Right ventricle myocardium inferior (tissue), 1 donor: ENCODE results near the gene KLC1. TPM values are rescaled to one million over a fixed set of nuclear protein-coding genes. Genes with fewer than 3 reads are reported as not detected.
"Not testable (repeated sequence)": the region's sequence is repeated elsewhere in the genome, so short reads cannot be mapped to it uniquely, and the experiment has no call there.

Source experiments
- ATAC-seq: fragments of 200-7000 bp; cut with Tn5 transposase; one replicate; pipeline ENCODE4 v1.9.1; 2020; ENCODE audit warnings: mild to moderate bottlenecking, moderate library complexity
- DNase-seq: peaks from one replicate; pipeline ENCODE4 v3.0.0; 2021; ENCODE audit errors: missing footprints
- intact Hi-C: fragments of 100-400 bp; cut with DNase I; formaldehyde crosslinking; loops from one replicate; pipeline ENCODE4 v1.11.0; 2022
- total RNA-seq: library from RNA; stranded (reverse); fragmentation: NEBNext Ultra II Directional; extraction: Animal tissue kit (Norgen Biotek cat#: 25700); gene quantifications from one replicate; pipeline ENCODE4 v1.2.1, GENCODE V29; 2021
- donor health status: DM: no; HTN: yes; CAD: no; lungs with severe emphysema.

Gene KLC1
- total RNA-seq, 1 donor from 2014 or later, result 151 TPM

DNA sequence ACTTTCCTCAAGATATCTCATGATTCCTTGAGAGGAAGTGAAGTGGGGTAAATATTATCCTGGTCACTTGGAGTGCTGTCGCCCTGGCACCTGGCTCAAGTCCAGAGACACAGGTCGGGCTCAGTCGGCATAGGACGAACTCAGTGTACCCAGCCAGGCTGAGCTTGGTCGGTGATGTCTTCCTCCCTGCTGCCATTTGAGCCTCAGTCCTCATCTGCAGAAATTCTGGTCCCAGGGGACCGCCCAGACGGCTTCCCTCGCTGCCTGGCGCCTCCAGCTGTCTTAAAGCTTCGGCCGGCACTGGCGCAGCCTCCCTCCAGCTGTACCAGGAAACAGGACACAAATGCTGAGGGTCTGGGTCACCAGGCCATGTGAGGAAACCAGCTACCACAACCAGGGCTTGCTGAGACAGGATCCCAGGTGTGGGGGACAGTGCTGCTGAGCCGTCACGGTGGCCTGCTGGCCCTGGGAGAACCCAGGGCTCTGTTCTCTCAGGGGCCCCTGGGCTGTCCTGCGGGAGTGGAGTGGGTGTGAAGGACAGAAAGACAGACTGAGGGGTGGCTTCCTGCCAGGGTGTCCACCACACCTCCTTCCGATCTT lies 5.0 kb upstream of the KLC1 start:
- intact Hi-C loops, result no loop called here
- no peak for ATAC-seq
- no peak for DNase-seq

DNA sequence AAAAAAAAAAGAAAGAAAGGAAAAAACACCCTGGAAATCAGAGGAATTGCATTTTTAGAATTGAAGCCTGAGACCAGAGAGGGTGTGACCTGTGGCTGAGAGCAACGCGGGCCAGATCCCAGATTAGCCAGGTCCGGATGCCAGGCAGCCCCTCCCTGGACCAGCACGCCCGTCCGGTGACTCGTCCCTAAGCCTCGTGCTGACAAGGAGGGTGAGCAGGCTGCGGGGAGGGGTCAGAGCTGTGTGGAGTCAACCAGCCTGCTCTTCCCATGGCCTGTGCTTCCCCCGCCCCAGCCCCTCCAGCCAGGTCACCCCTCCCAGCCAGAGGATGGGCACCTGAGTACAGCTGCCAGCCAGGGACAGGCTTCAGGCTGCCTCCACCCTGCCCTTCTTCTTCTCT lies 4.2 kb upstream of the KLC1 start:
- intact Hi-C loops, result loop anchor here (5.0 kb wide), 1 partner anchor 48 kb away; no protein-coding TSS in a partner anchor
- DNase-seq (peak; percentile 85), ATAC-seq (peak; percentile 27)

DNA sequence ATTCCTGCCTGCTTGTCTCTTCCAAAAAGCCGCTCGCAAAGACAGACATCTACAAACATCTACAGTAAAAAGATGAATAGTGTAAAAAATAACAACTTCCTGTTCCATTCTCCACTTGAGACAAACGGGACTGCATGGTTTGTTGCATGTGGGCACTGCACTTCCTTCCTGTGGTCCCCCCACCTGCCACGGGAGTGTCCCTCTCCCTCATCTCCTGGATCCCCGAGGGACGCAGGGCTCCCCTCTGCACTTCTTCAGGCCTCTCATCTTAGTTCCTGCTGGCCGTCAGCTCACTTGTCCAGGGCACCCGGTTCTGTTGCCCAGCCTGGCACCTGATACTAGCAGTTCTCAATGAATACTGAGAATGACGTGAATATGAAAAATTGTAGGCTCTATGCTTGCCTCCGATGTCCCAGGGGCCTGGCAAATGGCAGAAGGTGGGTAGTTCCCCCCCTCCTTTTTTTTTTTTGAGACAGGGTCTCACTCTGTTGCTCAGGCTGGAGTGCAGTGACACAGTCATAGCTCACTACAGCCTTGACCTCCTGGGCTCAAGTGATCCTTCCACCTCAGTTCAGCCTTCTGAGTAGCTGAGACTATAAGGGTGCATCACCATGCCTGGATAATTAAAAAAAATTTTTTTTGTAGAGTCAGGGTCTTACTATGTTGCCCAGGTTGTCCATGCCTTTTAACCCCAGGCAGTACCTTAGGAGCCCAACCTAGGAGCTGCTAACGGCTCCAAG lies 3.5 kb upstream of the KLC1 start:
- intact Hi-C loops, result loop anchor here (5.0 kb wide), 1 partner anchor 48 kb away; no protein-coding TSS in a partner anchor
- no peak for DNase-seq
- ATAC-seq, result no peak

DNA sequence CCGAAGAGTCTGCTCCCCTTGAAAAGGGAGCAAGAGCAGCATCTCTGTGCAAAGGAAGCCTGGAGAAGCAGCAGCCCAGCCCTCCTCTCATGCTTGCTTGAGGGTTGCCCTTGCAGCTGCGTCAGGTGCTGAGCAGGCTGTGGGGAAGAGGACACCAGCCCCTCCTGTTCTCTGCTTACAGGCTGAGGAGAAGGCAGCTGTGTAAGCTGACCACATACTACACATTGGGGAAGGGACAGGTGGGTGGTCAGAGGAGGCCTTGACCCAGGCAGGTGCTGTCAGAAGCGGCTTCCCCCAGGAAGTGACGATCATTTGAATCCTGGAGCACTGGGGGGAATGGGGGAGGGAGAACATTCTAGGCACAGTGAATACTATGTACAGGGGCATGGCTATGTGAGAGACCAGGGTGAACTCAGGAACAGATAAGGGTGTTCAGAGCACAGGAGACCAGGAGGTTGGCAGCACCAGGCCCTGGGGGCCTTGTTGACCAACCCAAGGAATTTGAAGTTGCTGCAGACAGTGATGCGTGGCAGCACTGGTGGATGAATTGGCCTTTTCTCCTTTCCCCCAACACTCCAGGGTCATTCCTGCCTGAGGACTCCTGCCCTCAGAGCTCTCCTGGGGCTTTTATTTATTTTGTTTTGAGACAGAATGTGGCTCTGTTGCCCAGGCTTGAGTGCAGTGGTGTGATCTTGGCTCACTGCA lies 2.7 kb upstream of the KLC1 start:
- ATAC-seq (no peak), DNase-seq (no peak)
- intact Hi-C loops, result loop anchor here (5.0 kb wide), 1 partner anchor 49 kb away; no protein-coding TSS in a partner anchor

DNA sequence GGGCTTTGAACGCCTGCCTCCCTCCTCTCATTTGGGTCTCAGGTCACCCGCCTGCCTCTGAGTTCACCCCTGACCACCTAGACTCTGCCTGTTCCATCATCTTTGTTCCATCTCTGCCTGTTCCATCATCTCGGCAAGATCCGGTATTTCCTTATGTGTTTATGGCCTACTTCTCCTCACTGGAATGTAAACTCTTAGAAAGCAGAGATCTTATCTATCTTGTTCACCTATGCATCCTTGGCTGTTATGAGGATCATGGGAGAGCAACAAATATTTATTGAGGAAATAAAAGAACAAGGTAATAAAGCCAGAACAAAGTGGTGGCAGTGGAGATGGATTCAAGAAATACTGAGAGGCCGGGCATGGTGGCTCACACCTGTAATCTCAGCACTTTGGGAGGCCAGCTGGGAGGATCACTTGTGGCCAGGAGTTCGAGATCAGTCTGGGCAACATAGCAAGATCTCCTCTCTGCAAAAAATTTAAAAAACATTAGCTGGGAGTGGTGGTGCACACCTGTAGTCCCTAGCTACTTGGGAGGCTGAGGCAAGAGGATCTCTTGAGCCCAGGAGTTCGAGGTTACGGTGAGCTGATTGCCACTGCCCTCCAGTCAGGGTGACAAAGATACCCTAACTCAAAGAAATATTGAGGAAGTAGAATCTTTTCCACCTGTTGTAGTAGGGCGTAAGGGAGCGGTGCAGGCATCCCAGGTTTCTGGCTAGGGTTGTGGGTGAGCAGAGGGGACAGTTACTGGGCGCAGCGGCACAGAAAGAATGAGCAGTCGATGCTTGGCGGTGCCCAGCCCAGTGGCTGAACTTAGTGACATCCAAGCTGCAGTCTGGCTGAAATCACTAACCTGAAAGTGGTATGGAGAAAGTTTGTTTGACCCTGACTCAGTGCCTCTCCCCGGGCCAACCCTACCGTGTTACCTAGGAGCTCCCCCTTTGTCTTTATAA lies 1.7 kb upstream of the KLC1 start:
- DNase-seq (no peak), ATAC-seq (no peak)
- intact Hi-C loops, result loop anchor here (5.0 kb wide), 1 partner anchor 50 kb away; no protein-coding TSS in a partner anchor

DNA sequence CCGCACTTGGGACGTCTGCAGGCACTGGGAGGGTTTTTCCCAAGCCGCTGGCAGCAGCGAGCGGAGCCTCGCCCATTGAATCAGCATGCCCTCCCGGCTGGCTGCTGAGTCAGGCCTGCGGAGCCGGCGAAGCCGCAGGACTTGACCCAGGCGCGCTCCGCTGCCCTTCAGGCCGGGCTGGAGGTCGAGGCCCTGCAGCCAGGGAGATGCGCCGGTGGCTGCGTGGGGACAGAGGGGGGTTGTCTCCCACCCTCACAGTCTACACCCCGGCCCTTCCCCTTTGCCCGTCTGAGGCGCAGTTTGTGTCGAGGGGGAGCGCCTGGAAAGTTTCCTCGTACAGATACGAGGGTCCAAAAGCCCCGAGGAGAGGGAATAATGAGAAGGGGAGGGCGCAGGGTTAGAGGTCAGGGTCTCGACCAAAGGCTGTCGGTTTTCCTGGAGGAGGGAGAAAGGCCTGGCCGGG lies 759 bp upstream of the KLC1 start:
- ATAC-seq (peak; percentile 67), DNase-seq (peak; percentile 91)
- intact Hi-C loops, result loop anchor here (5.0 kb wide), 1 partner anchor 51 kb away; no protein-coding TSS in a partner anchor

DNA sequence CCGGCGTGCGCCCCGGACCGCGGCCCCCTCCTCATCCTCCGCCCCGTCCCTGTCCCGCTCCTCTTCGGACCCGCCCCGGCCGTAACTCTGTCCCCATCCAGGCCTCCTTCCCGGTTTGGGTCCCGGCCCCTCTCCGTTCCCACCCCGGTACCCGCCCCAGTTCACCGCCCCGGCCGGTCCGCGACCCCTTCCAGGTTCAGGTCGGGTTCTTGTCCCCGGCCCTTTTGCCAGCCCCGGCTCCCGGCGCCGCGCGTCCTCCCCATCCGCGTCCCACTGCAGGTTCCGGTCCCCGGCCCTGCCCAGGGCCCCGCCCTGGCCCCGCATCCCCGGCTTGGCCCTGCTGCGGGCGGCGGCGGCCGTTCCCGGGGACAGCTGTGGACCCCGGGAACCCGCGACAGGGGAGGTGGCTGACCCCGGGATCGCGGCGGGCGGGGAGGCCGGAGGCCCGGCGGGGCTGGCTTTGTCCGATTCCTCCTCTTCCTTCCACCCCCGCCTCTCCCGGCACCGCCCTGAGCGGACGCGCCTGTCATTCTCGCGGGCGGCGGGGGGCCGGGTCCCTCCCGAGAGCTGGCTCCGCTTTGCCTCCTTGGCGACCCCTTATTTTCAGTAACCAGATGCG lies 601 bp downstream of the KLC1 start:
- ATAC-seq (peak; percentile 36), DNase-seq (peak; percentile 78)
- intact Hi-C loops, result loop anchor here (5.0 kb wide), 1 partner anchor 52 kb away; no protein-coding TSS in a partner anchor

DNA sequence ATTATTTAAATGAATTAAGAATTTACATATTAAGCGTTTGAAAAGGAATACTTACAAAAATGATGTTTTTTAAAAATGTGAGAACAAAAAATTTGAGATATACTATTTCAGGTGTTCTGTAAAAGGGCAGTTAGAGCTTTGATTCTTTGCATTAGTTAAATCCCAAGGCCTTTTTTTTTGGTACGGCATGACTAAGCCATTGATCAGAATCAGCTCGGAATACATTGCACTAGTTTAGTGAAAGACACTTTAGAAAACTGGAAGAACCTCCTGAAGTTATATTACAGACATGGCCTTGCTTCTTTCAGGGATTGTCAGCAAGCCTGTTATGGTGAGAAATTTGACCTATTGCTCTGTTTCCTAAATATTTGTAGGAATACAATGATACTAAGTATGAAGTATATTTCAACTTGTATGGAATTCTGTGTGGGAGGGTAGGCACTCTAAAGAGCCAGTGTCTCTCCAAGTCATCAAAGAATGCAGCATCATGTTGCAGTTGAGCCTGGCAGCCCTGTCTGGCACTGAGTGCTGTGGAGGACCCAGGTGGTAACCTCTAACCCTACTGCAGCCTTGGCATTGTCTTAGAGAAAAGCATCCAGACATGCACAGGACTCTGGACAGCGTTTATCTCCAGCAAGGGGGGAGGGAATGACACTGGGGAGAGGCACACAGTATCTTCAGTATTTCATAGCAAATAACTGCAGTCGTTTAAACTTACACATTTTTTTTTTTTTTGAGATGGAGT lies 1.5 kb downstream of the KLC1 start:
- DNase-seq (no peak), ATAC-seq (no peak)
- intact Hi-C loops, result no loop called here

DNA sequence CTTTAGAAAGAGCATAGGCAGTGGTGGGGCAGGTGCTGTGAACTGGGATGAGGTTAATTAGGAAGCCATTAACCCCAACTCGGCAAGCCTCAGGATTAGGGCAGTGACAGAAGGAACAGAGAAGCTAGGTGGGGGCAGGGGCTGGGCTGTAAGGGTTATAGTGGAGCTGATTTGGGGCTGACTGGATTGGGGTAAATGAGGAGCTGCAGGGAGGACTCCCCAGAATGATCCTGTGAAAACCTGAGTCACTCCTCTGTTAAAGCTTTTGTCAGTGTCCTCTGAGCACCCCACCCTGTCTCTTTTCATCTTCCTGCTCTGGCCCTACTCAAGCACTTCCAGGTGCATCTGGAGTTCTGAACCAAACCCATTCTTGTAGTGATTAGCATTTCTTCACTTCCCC lies 4.4 kb downstream of the KLC1 start:
- ATAC-seq (no peak), DNase-seq (no peak)
- intact Hi-C loops, result no loop called here

DNA sequence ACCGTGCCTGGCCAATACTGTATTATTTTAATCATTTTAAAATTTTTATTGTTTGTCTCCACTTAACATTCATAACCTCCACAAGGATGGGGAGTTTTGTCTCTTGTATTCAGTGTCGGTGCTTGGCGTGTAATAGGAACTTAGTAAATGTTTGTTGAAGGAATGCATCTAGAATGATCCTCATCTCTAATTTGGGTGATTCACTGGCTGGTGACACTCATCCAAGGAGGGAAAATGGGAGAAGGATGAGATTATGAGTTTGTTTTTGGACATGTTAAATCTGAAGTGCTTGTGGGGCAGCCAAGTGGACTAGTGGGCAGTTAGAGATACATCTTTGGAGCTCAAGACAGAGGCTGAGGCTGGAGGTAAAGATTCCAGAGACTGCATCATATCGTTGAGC lies 5.1 kb downstream of the KLC1 start:
- intact Hi-C loops, result no loop called here
- no peak for ATAC-seq
- no peak for DNase-seq

DNA sequence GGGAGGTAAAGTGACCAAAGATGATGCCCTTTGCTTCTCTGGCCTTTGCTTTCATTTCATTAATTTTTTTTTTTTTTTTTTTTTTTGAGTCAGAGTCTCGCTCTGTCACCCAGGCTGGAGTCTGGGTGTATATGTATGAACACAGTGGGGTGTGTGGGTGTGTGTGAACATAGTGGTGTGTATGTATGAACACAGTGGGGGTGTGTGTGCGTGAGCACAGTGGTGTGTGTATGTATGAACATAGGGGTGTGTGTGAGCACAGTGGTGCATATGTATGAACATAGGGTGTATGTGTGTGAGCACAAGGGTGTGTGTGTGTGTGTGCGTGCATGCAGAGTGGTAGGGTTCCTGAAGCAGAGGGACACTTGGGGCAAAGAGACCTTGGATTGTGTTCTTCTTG lies 9.6 kb downstream of the KLC1 start:
- intact Hi-C loops, result no loop called here
- ATAC-seq (peak; percentile 27), DNase-seq (no peak)

DNA sequence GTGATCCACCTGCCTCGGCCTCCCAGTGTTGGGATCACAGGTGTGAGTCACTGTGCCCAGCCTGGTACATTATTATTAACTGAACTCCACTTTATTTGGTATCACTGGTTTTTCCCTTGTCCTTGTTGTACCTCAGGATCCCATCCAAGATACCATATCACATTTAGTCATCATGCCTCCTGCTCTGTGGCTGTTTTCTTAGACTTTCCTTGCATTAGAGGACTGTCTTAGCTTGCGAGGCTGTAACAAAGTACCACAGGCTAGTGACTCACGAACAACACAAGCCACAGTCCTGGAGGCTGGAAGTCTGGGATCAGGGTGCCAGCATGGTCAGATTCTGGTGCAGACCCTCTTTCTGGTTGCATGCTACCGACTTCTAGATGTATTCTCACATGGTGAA lies 12.2 kb downstream of the KLC1 start:
- no peak for ATAC-seq
- DNase-seq, result no peak
- intact Hi-C loops, result no loop called here

DNA sequence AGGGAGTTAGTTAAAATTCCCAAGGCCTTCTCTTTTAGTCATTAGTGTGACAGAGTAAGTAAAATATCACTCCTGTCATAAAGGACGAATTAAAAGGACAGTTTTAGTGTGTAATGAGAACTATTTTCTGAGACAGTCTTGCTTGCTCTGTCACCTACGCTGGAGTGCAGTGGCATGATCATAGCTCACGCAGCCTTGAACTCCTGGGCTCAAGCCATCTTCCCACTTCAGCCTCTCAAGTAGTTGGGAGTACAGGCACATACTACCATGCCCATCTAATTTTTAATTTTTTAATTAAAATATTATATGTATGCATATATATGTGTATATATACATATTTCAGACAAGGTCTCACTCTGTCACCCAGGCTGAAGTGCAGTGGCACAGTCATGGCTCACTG lies 17.2 kb downstream of the KLC1 start:
- intact Hi-C loops, result no loop called here
- DNase-seq (no peak), ATAC-seq (peak; percentile 31)

DNA sequence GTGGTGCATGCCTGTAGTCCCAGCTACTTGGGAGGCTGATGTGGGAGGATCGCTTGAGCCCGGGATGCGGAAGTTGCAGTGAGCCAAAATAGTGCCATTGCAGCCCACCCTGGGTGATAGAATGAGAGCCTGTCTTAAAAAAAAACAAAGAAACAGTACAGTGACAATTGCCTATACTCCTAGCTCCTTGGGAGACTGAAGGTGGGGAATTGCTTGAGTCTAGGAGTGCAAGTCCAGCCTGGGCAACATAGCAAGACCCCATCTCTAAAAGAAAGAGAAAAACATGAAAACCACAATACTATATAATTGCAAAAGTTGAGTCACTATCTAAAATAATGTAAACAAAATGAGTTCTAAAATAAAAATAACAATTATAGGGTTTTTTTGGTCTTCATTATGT lies 20.0 kb downstream of the KLC1 start:
- no peak for DNase-seq
- ATAC-seq, result no peak
- intact Hi-C loops, result no loop called here

DNA sequence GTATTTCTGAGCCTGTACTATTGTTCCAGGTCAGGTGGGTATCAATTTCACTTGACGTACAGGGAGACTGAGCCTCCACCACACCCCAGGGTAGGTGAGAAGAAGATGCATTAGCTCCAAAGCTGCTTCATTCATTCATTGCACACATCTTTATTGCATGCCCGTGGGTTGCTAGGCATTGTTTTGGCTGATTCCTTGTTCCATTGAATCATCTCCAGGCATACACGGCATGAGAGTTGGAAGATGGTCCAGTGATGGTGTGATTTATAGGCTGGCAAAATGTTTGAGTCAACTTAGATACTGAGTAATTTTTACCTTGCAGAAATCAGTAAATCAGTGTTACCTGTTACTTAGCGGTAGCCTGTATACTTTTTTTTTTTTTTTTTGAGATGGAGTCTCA lies 21.2 kb downstream of the KLC1 start:
- DNase-seq, result no peak
- intact Hi-C loops, result no loop called here
- ATAC-seq, result no peak

DNA sequence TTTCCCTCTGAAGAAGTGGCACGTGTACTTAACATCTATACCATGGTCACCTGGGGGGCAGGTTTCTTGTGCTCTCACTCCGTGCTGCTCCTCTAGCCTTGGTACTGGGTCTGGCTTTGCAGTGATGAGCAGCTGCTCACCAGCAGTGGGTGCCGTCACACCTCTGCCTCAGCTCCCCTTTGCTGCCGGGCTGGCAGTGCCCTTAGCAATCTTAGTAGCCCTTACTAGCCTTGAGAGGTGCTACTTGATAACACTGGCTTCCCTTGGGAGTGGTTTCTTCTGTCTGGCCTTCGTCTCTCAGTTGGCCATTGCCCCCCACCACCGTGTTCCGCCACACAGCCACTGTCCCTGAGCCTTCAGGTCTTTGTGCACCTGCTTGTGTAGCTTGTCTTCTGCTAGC lies 22.6 kb downstream of the KLC1 start:
- DNase-seq (no peak), ATAC-seq (no peak)
- intact Hi-C loops, result no loop called here

DNA sequence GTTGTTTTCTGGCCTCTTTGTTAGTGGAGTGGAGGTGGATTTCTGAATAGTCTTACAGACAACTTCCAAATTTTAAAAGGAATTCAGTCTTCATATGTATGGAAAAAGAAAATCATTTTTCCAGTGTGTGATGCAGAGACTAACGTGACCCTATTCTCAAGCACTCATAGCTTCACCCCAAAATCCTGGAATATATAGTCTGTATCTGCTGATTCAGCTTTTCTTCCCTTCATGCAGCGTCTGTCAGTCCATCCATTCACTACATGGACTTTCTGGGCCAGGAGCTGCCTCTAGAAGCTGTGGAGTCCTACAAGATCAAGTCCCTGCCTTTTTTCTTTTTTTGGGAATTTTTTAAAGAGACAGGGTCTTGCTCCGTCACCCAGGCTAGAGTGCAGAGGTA lies 23.8 kb downstream of the KLC1 start:
- ATAC-seq (no peak), DNase-seq (no peak)
- intact Hi-C loops, result no loop called here

DNA sequence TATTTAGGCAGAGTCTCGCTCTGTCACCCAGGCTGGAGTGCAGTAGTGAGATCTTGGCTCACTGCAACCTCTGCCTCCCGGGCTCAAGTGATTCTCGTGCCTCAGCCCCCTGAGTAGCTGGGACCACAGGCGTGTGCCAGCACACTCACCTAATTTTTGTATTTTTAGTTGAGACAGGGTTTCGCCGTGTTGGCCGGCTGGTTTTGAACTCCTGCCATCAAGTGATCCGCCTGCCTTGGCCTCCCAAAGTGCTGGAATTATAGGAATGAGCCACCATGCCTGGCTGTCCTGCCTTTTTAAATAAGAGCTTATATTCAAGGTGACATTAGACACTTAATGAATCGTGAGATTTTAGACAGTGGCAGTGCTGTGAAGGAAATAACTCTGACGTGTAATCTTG lies 24.3 kb downstream of the KLC1 start:
- DNase-seq, intact Hi-C loops: not testable (repeated sequence)
- ATAC-seq, result peak; percentile 30
